SU-DHL-6 (cell line): ENCODE measurements around the gene ROBO2.

Source experiments
- H2AFZ ChIP-seq: fragments of 200-600 bp; sonication (generic); 2 replicates; pipeline ENCODE4 v1.6.1; 2014; ENCODE audit warnings: low read depth, mild to moderate bottlenecking, moderate library complexity, mixed read lengths, antibody characterized with exemption, low read length; ENCODE audit not compliant: severe bottlenecking
- H3F3A ChIP-seq: fragments of 200-600 bp; shearing (Covaris generic); 2 replicates; pipeline ENCODE4 v1.6.0; 2016; ENCODE audit warnings: antibody characterized with exemption, mild to moderate bottlenecking; ENCODE audit not compliant: insufficient read depth
- H3K27ac ChIP-seq: fragments of 200-600 bp; sonication (generic); 2 replicates; pipeline ENCODE4 v1.5.1; 2016; ENCODE audit warnings: low read depth, mild to moderate bottlenecking, low read length, moderate library complexity, mixed read lengths
- H3K27me3 ChIP-seq: fragments of 200-600 bp; sonication (generic), shearing (Covaris generic); 2 replicates; pipeline ENCODE4 v1.6.0; 2014; ENCODE audit warnings: mild to moderate bottlenecking, low read length
- H3K36me3 ChIP-seq: fragments of 200-600 bp; sonication (generic); 2 replicates; pipeline ENCODE4 v1.6.1; 2014; ENCODE audit warnings: mild to moderate bottlenecking, low read length, mixed read lengths
- H3K4me2 ChIP-seq: fragments of 300-600, 200-600 bp; shearing (Covaris generic), sonication (generic); 2 replicates; pipeline ENCODE4 v1.6.0; 2014; ENCODE audit warnings: low read length, low read depth, mild to moderate bottlenecking; ENCODE audit not compliant: poor library complexity, severe bottlenecking
- H3K4me3 ChIP-seq: fragments of 200-600 bp; sonication (generic); 2 replicates; pipeline ENCODE4 v1.5.1; 2014; ENCODE audit warnings: antibody characterized with exemption, low read length, mild to moderate bottlenecking, mixed read lengths; ENCODE audit not compliant: insufficient read depth, poor library complexity, severe bottlenecking
- H3K79me2 ChIP-seq: fragments of 200-600 bp; sonication (generic); 2 replicates; pipeline ENCODE4 v1.6.1; 2014; ENCODE audit warnings: mild to moderate bottlenecking, low read length, moderate library complexity; ENCODE audit not compliant: insufficient read depth
- H3K9ac ChIP-seq: fragments of 200-600 bp; sonication (generic); 2 replicates; pipeline ENCODE4 v1.7.0; 2014; ENCODE audit warnings: mild to moderate bottlenecking, low read length
- H3K9me2 ChIP-seq: fragments of 200-600 bp; sonication (generic); replicated peaks from 2 replicates; pipeline ENCODE4 v1.6.1; 2014; ENCODE audit warnings: low read length; ENCODE audit not compliant: insufficient read depth
- H3K9me3 ChIP-seq: fragments of 200-600 bp; sonication (generic); 2 replicates; pipeline ENCODE4 v1.6.1; 2014; ENCODE audit warnings: low read length, mixed read lengths; ENCODE audit not compliant: insufficient read depth
- H4K20me1 ChIP-seq: fragments of 200-600 bp; sonication (generic); 2 replicates; pipeline ENCODE4 v1.6.1; 2014; ENCODE audit warnings: low read depth, mild to moderate bottlenecking, antibody characterized with exemption, low read length, moderate library complexity, mixed read lengths
- CTCF ChIP-seq: fragments of 200-600 bp; sonication (generic); IDR thresholded peaks from one replicate; pipeline ENCODE4 v1.5.1; 2017; ENCODE audit warnings: antibody characterized with exemption, mild to moderate bottlenecking, low read length, moderate library complexity; ENCODE audit not compliant: insufficient read depth, poor library complexity, severe bottlenecking
- EZH2phosphoT487 ChIP-seq: fragments of 200-600 bp; sonication (generic), shearing (Covaris generic); conservative IDR thresholded peaks from 2 replicates; pipeline ENCODE4 v1.6.1; 2018; ENCODE audit warnings: mild to moderate bottlenecking, antibody characterized with exemption, low read length, moderate library complexity, mixed read lengths

ROBO2 gene

GRCh38 chr3:77079988-77080610 lies 40.2 kb downstream of the ROBO2 start:
- Histone ChIP-seq H3K4me3 (no peak overlapping the region), H3K79me2 (no peaks in the 10 kb centered on the region), H3K27me3 (no peaks in the 10 kb centered on the region), H3K27ac (no peak overlapping the region), H3K9me2 (no peaks in the 10 kb centered on the region), H3K9me3 (no peaks in the 10 kb centered on the region), H3F3A (no peaks in the 10 kb centered on the region), H3K9ac (no peak overlapping the region), H2AFZ (no peak overlapping the region), H3K4me2 (no peak overlapping the region), H4K20me1 (no peaks in the 10 kb centered on the region), H3K36me3 (no peaks in the 10 kb centered on the region)
- TF ChIP-seq CTCF: no peak
- TF ChIP-seq EZH2phosphoT487: no peak

GRCh38 chr3:77081240-77081661 lies 41.4 kb downstream of the ROBO2 start:
- Histone ChIP-seq H4K20me1 (no peaks in the 10 kb centered on the region), H3K4me3 (no peak overlapping the region), H3K9me2 (no peaks in the 10 kb centered on the region), H2AFZ (no peak overlapping the region), H3K79me2 (no peaks in the 10 kb centered on the region), H3K4me2 (no peak overlapping the region), H3K9me3 (no peaks in the 10 kb centered on the region), H3K36me3 (no peaks in the 10 kb centered on the region), H3K9ac (no peak overlapping the region), H3K27ac (no peak overlapping the region), H3F3A (no peaks in the 10 kb centered on the region), H3K27me3 (no peaks in the 10 kb centered on the region)
- TF ChIP-seq CTCF: no peak
- TF ChIP-seq EZH2phosphoT487: no peak

GRCh38 chr3:77084511-77084910 lies 44.6 kb downstream of the ROBO2 start:
- no peak for TF ChIP-seq EZH2phosphoT487
- no peak for TF ChIP-seq CTCF
- Histone ChIP-seq H3K79me2 (no peaks in the 10 kb centered on the region), H3K27ac (no peak overlapping the region)

More at GRCh38 chr3:77084511-77084910, 44.6 kb downstream of the ROBO2 start:
- H3K36me3 ChIP-seq: no peaks in the 10 kb centered on the region
- H3K27me3 ChIP-seq: no peaks in the 10 kb centered on the region
- H2AFZ ChIP-seq: no peak overlapping the region
- no peak overlapping the region for H3K4me3 ChIP-seq
- H4K20me1 ChIP-seq: no peaks in the 10 kb centered on the region
- no peak overlapping the region for H3K4me2 ChIP-seq
- H3F3A ChIP-seq: no peaks in the 10 kb centered on the region
- H3K9me2 ChIP-seq: no peaks in the 10 kb centered on the region
- H3K9ac ChIP-seq: no peak overlapping the region
- H3K9me3 ChIP-seq: no peaks in the 10 kb centered on the region
